ENCODE results near the gene ZNF689. TPM values are rescaled to one million over a fixed set of nuclear protein-coding genes. Genes with fewer than 3 reads are reported as not detected.

Gene ZNF689
- 10 to 100 TPM; 12.7 to 14.4 TPM for total RNA-seq

GRCh38 chr16:30609926-30610839, at the start of gene ZNF689:
ZNF689 (minus strand) TSS chr16:30610389; CDS start chr16:30610041, 348 bp downstream.
- ATAC-seq (ENCODE audit: low read depth) (peak; percentile 89), DNase-seq (peak; percentile 92)
- POLR2A ChIA-PET, result interaction anchor here (0.5 to 4.2 kb wide), 19 partner anchors 10 to 427 kb away, joined by 3 to 22 read pairs (median 5); partner anchors contain the start of genes CORO1A, DCTPP1, FBRS and PRR14
- no peaks in the 10 kb centered on the region for H3K27me3 Mint-ChIP-seq
- peaks cover 16% of the 10 kb centered on the region for H3K36me3 Mint-ChIP-seq
- peak within 1 kb of the TSS; percentile 96 for H3K4me3 Mint-ChIP-seq
- peaks cover 24% of the 10 kb centered on the region for H3K4me1 Mint-ChIP-seq
- H3K27ac Mint-ChIP-seq, result peak within 1 kb of the TSS; percentile 94
- H3K9me3 Mint-ChIP-seq, result no peaks in the 10 kb centered on the region

- H3K36me3 Mint-ChIP-seq, result peaks cover 33% of the 10 kb centered on the region
- peak overlapping the region; percentile 93 for H3K4me3 Mint-ChIP-seq
- H3K27me3 Mint-ChIP-seq, result no peaks in the 10 kb centered on the region
- ATAC-seq (ENCODE audit: low read depth) (peak; percentile 62), DNase-seq (peak; percentile 86)
- peak overlapping the region; percentile 100 for H3K27ac Mint-ChIP-seq
- peaks cover 38% of the 10 kb centered on the region for H3K4me1 Mint-ChIP-seq
- H3K9me3 Mint-ChIP-seq, result no peaks in the 10 kb centered on the region
- POLR2A ChIA-PET, result interaction anchor here (0.6 to 4.1 kb wide), 29 partner anchors 9 to 956 kb away, joined by 3 to 52 read pairs (median 5); partner anchors contain the start of genes CORO1A, DCTPP1, PHKG2 and PRR14
Measured at GRCh38 chr16:30658731-30659506, 48.7 kb upstream of the ZNF689 start.

DNA sequence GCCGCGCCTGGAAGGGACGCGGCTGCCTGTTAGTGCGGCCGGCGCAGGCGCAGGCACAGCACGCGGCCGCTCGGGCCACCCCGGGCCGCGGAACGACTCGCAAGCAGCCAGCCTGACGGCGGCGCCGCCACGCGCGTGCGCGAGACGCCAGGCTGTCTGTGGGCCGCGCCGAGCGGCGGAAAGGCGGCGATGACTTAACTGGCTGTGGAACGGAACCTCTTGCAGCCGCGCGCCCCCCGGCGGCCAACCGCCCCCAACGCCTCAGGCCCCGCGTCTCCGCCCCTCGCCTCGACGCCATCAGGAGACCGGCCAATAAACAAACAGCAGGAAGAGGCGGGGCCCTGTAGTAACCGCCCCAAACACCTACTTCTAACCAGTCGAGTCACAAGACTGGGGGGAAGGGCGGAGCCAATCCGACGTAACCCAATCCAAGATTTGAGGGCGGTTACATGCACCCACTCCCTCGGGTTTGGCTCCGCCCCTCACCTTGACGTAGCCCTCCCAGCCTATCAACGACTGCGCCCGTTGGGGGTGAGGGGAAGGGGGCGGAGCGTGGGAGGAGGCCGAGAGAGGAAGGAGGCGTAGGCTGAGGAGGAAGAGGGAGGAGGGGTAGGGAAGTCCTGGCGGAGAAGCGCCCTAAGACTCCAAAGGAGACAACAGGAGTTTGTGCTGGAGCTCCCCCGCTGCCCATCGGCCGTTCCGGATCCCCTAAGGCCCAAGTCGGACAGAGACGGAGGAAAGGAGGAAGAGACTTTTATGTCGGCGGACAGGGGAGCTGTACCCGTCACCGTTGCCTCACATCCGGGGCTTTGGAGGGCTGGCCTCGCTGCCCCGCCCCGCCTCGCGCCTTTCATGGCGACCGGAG, 47.9 kb upstream of the ZNF689 start, which contains the start of gene FBRS:
FBRS (plus strand) TSS at position 566 of the 865 bp plus-strand sequence. CDS start 1,088 bp downstream, outside the sequence.
- DNase-seq (peak; percentile 99), ATAC-seq (ENCODE audit: low read depth) (peak; percentile 69)
- H3K27ac Mint-ChIP-seq, result peak within 1 kb of the TSS; percentile 100
- H3K4me1 Mint-ChIP-seq, result peaks cover 30% of the 10 kb centered on the region
- POLR2A ChIA-PET, result interaction anchor here (0.6 to 4.1 kb wide), 24 partner anchors 8 to 851 kb away, joined by 3 to 52 read pairs (median 5); partner anchors contain the start of genes CORO1A, DCTPP1, PHKG2 and PRR14
- H3K4me3 Mint-ChIP-seq, result peak within 1 kb of the TSS; percentile 93
- H3K36me3 Mint-ChIP-seq, result peaks cover 26% of the 10 kb centered on the region
- H3K9me3 Mint-ChIP-seq, result no peaks in the 10 kb centered on the region
- no peaks in the 10 kb centered on the region for H3K27me3 Mint-ChIP-seq

GRCh38 chr16:30656974-30657865, 47.0 kb upstream of the ZNF689 start:
- POLR2A ChIA-PET, result interaction anchor here (0.6 to 0.9 kb wide), 3 partner anchors 23 to 71 kb away, joined by 3 to 4 read pairs (median 3); partner anchors contain the start of gene ZNF689
- ATAC-seq (ENCODE audit: low read depth), result no peak
- no peaks in the 10 kb centered on the region for H3K9me3 Mint-ChIP-seq
- H3K4me3 Mint-ChIP-seq, result peak overlapping the region; percentile 81
- H3K36me3 Mint-ChIP-seq, result peaks cover 24% of the 10 kb centered on the region
- H3K27ac Mint-ChIP-seq, result peak overlapping the region; percentile 86
- no peaks in the 10 kb centered on the region for H3K27me3 Mint-ChIP-seq
- peaks cover 34% of the 10 kb centered on the region for H3K4me1 Mint-ChIP-seq
- no peak for DNase-seq

- H3K4me3 Mint-ChIP-seq, result peak overlapping the region; percentile 42
- no peaks in the 10 kb centered on the region for H3K9me3 Mint-ChIP-seq
- peaks cover 18% of the 10 kb centered on the region for H3K36me3 Mint-ChIP-seq
- ATAC-seq (ENCODE audit: low read depth), result no peak
- peaks cover 31% of the 10 kb centered on the region for H3K4me1 Mint-ChIP-seq
- POLR2A ChIA-PET, result no interaction called here
- H3K27ac Mint-ChIP-seq, result no peak overlapping the region
- H3K27me3 Mint-ChIP-seq, result no peaks in the 10 kb centered on the region
- no peak for DNase-seq
Measured at GRCh38 chr16:30656388-30656787, 46.2 kb upstream of the ZNF689 start.

DNA sequence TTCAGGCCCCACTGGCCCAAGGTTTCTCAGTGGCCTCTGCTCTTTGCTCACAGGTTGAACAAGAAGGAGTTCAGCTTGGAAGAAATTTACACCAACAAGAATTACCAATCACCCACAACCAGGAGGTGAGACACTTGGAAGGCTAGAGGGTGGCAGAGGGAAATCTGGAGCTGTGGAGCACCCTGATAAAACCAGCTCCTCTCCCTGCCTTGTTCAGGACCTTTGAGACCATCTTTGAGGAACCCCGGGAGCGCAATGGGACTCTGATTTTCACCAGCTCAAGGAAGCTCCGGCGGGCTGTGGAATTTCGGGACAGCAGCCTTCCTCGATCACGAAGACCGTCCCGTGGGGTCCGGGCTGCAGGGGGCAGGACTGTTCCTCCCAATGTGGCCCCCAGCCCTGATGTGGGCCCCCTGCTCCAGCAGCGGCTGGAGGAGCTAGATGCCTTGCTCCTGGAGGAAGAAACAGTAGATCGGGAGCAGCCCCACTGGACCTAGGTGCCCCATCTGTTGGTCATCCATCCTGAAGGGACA, 45.7 kb upstream of the ZNF689 start:
- no peak overlapping the region for H3K4me3 Mint-ChIP-seq
- ATAC-seq (ENCODE audit: low read depth) (no peak), DNase-seq (no peak)
- H3K36me3 Mint-ChIP-seq, result peaks cover 15% of the 10 kb centered on the region
- H3K4me1 Mint-ChIP-seq, result peaks cover 28% of the 10 kb centered on the region
- H3K27ac Mint-ChIP-seq, result no peak overlapping the region
- H3K27me3 Mint-ChIP-seq, result no peaks in the 10 kb centered on the region
- POLR2A ChIA-PET, result interaction anchor here (0.6 kb wide), 1 partner anchor 174 kb away, joined by 3 read pairs; no protein-coding TSS in a partner anchor
- H3K9me3 Mint-ChIP-seq, result no peaks in the 10 kb centered on the region

GRCh38 chr16:30654856-30655255, 44.7 kb upstream of the ZNF689 start:
- peaks cover 29% of the 10 kb centered on the region for H3K4me1 Mint-ChIP-seq
- no peaks in the 10 kb centered on the region for H3K27me3 Mint-ChIP-seq
- ATAC-seq (ENCODE audit: low read depth) (no peak), DNase-seq (no peak)
- no peak overlapping the region for H3K4me3 Mint-ChIP-seq
- POLR2A ChIA-PET, result no interaction called here
- H3K27ac Mint-ChIP-seq, result peak overlapping the region; percentile 43
- no peaks in the 10 kb centered on the region for H3K9me3 Mint-ChIP-seq
- peaks cover 11% of the 10 kb centered on the region for H3K36me3 Mint-ChIP-seq

DNA sequence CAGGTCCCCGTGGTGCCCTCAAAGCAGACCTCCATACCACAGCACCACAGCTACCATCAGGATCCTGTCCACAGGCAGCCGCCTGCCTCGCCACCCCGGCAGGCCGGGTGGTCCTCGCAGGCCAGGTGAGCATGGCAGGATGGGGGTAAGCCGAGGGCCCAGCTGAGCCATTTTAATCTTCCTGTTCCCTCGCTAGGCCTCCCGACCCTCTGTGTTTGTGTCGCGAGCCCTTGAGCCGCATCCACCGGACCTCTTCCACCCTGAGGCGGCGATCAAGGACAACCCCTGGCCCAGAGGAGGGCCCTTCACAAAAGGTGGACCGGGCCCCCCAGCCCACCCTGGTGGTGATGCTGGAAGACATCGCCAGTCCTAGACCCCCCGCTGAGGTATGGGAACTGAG, 42.5 kb upstream of the ZNF689 start:
- POLR2A ChIA-PET, result interaction anchor here (0.7 kb wide), 2 partner anchors 8 to 12 kb away, joined by 3 to 4 read pairs; no protein-coding TSS in a partner anchor
- peak overlapping the region; percentile 86 for H3K27ac Mint-ChIP-seq
- H3K27me3 Mint-ChIP-seq, result no peaks in the 10 kb centered on the region
- H3K36me3 Mint-ChIP-seq, result peaks cover 11% of the 10 kb centered on the region
- peak overlapping the region; percentile 93 for H3K4me3 Mint-ChIP-seq
- peaks cover 32% of the 10 kb centered on the region for H3K4me1 Mint-ChIP-seq
- no peaks in the 10 kb centered on the region for H3K9me3 Mint-ChIP-seq
- DNase-seq (no peak), ATAC-seq (ENCODE audit: low read depth) (no peak)

DNA sequence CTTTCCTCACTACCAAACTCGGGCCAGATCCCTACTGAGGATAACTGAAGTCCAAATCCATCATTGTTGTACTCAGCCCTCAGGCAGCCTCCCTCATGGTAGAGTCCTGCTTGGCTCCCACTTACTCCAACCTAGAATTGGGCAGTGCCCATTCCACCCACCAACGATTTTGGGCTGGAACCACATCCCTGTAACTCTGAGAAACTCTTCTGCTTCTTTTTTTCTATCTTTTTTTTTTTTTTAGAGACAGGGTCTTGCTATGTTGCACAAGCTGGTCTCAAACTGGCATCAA, 41.8 kb upstream of the ZNF689 start:
- H3K36me3 Mint-ChIP-seq, result peaks cover 11% of the 10 kb centered on the region
- DNase-seq (no peak), ATAC-seq (ENCODE audit: low read depth) (no peak)
- H3K4me1 Mint-ChIP-seq, result peaks cover 26% of the 10 kb centered on the region
- POLR2A ChIA-PET, result interaction anchor here (0.7 to 1.7 kb wide), 4 partner anchors 8 to 47 kb away, joined by 3 to 4 read pairs (median 4); partner anchors contain the start of genes SRCAP and ZNF689
- peak overlapping the region; percentile 86 for H3K27ac Mint-ChIP-seq
- no peaks in the 10 kb centered on the region for H3K27me3 Mint-ChIP-seq
- H3K9me3 Mint-ChIP-seq, result no peaks in the 10 kb centered on the region
- H3K4me3 Mint-ChIP-seq, result peak overlapping the region; percentile 93

DNA sequence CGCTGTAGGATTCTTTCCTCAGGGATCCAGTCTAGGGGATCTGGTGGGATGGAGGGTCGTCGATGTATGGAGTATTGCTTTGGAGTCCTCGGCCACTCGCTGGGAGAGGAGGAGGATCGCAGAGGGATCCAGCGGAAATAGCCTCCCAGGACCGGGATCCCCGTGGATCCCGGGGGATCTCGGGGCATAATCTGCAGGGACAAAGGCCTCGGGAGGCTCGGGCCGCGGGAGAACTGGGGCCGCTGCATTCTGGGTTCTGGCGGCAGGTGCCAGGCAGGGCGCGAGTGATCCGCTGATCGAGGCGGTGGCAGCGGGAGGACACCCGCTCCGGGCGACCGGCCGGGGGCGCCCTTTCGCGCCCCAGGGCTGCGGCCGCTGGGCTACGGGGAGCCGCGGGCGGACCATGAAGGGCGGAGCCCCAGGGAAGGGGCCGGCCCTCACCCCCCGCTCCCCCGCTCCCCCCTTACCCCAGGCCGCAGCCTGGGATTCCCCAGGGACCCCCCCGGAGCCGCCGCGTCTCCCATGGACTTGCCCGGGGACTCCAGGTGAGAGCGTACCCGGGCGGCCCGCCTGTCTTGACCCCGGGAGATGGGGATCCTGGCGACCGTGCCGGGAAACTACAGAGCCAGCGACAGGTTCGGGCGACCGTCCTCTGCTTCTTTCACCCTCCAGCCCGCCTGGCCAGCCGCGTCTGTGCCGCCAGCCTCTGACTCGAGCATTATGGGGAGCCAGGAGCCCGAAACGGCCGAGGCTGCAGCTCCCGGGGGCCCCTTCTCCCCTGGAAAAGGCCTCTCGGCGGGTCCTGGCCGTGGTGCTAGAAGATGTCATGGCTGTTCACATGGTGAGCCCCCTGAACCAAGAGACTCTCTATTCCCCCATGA, 41.2 kb upstream of the ZNF689 start:
- Mint-ChIP-seq H3K4me3 (peak overlapping the region; percentile 98), H3K9me3 (no peaks in the 10 kb centered on the region), H3K36me3 (peaks cover 8% of the 10 kb centered on the region), H3K27me3 (no peaks in the 10 kb centered on the region), H3K27ac (peak overlapping the region; percentile 99), H3K4me1 (peaks cover 28% of the 10 kb centered on the region)
- ATAC-seq (ENCODE audit: low read depth) (peak; percentile 62), DNase-seq (peak; percentile 86)
- POLR2A ChIA-PET, result interaction anchor here (0.6 to 2.7 kb wide), 13 partner anchors 8 to 531 kb away, joined by 3 to 38 read pairs (median 4); partner anchors contain the start of genes CORO1A, FBRS, SRCAP and ZNF688
